HG03159 (cell line): ENCODE measurements around the gene C1QL2.

ENCODE experiments used
- ATAC-seq: cut with Tn5 transposase; IDR thresholded peaks from one replicate; pipeline ENCODE4 v1.9.1; 2021; ENCODE audit warnings: mild to moderate bottlenecking, moderate library complexity; ENCODE audit not compliant: unreplicated experiment

The C1QL2 gene

GRCh38 chr2:119179991-119180390 is 21.4 kb upstream of the C1QL2 start:
- ATAC-seq = no peak

- ATAC-seq = no peak
These were observed 20.7 kb upstream of the C1QL2 start for GRCh38 chr2:119179202-119179601.

GRCh38 chr2:119178776-119179175 is 20.2 kb upstream of the C1QL2 start:
- ATAC-seq = no peak

GRCh38 chr2:119177838-119178190 is 19.3 kb upstream of the C1QL2 start:
- no peak for ATAC-seq

GRCh38 chr2:119177171-119177837 is 18.8 kb upstream of the C1QL2 start:
- no peak for ATAC-seq

GRCh38 chr2:119175517-119175916 is 17.0 kb upstream of the C1QL2 start:
- no peak for ATAC-seq

GRCh38 chr2:119174993-119175347 is 16.4 kb upstream of the C1QL2 start:
- no peak for ATAC-seq

- peak; percentile 88 for ATAC-seq
These were observed 15.9 kb upstream of the C1QL2 start for GRCh38 chr2:119174216-119174992.

- no peak for ATAC-seq
These were observed 15.1 kb upstream of the C1QL2 start for GRCh38 chr2:119173556-119174060.

- ATAC-seq = no peak
These were observed 12.0 kb upstream of the C1QL2 start for GRCh38 chr2:119170504-119170903.

- no peak for ATAC-seq
These were observed 11.2 kb upstream of the C1QL2 start for GRCh38 chr2:119169717-119170116.

GRCh38 chr2:119160361-119160990 is 1.9 kb upstream of the C1QL2 start:
- no peak for ATAC-seq

GRCh38 chr2:119157850-119158511 is 570 bp downstream of the C1QL2 start:
- no peak for ATAC-seq

- no peak for ATAC-seq
These were observed 1.4 kb downstream of the C1QL2 start for GRCh38 chr2:119156891-119157773.

GRCh38 chr2:119156105-119156890 is 2.3 kb downstream of the C1QL2 start:
- ATAC-seq = no peak

GRCh38 chr2:119155633-119156032 is 2.9 kb downstream of the C1QL2 start:
- ATAC-seq = no peak

- ATAC-seq = no peak
These were observed 4.5 kb downstream of the C1QL2 start for GRCh38 chr2:119154076-119154475.

- no peak for ATAC-seq
These were observed 8.9 kb downstream of the C1QL2 start for GRCh38 chr2:119149611-119150010.
